Tibial nerve (tissue), 4 donors: Measurements from ENCODE around the gene FARP1.

Experiments
- EP300 ChIP-seq, 2 donors: sonication (generic); formaldehyde crosslinking; IDR thresholded peaks; one replicate each; pipeline ENCODE4 v1.6.1; 2017; ENCODE audit warnings: antibody characterized with exemption in 2 of 2, mild to moderate bottlenecking in 1 of 2
- TF ChIP-seq, protein P1 (sequence below), 5 experiments: fragments of 200-600 bp in 3 of 5; fragments of 450-650 bp in 2 of 5; sonication (generic) in 3 of 5; IDR thresholded peaks; one replicate each; pipeline ENCODE4 v1.5.1; 2016 to 2019; ENCODE audit warnings: antibody characterized with exemption in 5 of 5, mild to moderate bottlenecking in 3 of 5, moderate library complexity in 2 of 5

GRCh38 chr13:98222081-98222554, 79.2 kb downstream of the FARP1 start:
- TF ChIP-seq, protein P1, sequence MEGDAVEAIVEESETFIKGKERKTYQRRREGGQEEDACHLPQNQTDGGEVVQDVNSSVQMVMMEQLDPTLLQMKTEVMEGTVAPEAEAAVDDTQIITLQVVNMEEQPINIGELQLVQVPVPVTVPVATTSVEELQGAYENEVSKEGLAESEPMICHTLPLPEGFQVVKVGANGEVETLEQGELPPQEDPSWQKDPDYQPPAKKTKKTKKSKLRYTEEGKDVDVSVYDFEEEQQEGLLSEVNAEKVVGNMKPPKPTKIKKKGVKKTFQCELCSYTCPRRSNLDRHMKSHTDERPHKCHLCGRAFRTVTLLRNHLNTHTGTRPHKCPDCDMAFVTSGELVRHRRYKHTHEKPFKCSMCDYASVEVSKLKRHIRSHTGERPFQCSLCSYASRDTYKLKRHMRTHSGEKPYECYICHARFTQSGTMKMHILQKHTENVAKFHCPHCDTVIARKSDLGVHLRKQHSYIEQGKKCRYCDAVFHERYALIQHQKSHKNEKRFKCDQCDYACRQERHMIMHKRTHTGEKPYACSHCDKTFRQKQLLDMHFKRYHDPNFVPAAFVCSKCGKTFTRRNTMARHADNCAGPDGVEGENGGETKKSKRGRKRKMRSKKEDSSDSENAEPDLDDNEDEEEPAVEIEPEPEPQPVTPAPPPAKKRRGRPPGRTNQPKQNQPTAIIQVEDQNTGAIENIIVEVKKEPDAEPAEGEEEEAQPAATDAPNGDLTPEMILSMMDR (IDR thresholded peaks at IDR 0.05), result no peak
- no peak for TF ChIP-seq EP300 (IDR thresholded peaks at IDR 0.05)
